Kidney (tissue), 14 donors: Measurements from ENCODE around the gene SLC2A10. TPM values are rescaled to one million over a fixed set of nuclear protein-coding genes. Genes with fewer than 3 reads are reported as not detected.

Experiments used
- DNase-seq, 5 donors: peaks; one replicate each; pipeline ENCODE4 v3.0.0-alpha.2; 2013 to 2020
- FAIRE-seq: peaks from 2 replicates; lab custom pipeline; 2012; peaks lifted over from hg19 to GRCh38; lab: Jason Lieb, UNC
- H3K27ac ChIP-seq, 2 donors: one replicate each; pipeline ENCODE4 v1.7.0; 2013; ENCODE audit warnings: low read depth in 2 of 2, low read length in 2 of 2, inconsistent platforms in 1 of 2
- H3K27me3 ChIP-seq: one replicate; pipeline ENCODE4 v1.7.1; 2013; ENCODE audit warnings: low read length, inconsistent platforms; ENCODE audit not compliant: control insufficient read depth, insufficient read depth
- H3K36me3 ChIP-seq, 3 donors: one replicate each; pipeline versions ENCODE4 v1.7.0 to v1.7.1; 2013; ENCODE audit warnings: low read length in 3 of 3, control low read depth in 1 of 3, inconsistent platforms in 1 of 3; ENCODE audit not compliant: insufficient read depth in 3 of 3, control insufficient read depth in 2 of 3
- H3K4me1 ChIP-seq, 3 donors: one replicate each; pipeline versions ENCODE4 v1.7.0 to v1.7.1; 2013; ENCODE audit warnings: low read length in 3 of 3, inconsistent platforms in 1 of 3, low read depth in 1 of 3; ENCODE audit not compliant: control insufficient read depth in 2 of 3, insufficient read depth in 2 of 3
- H3K4me3 ChIP-seq, 3 donors: one replicate each; pipeline versions ENCODE4 v1.7.0 to v1.8.1; 2013; ENCODE audit warnings: low read length in 3 of 3, control low read depth in 1 of 3, inconsistent platforms in 1 of 3
- H3K9ac ChIP-seq, 3 donors: one replicate each; pipeline versions ENCODE4 v1.7.0 to v1.7.1; 2013; ENCODE audit warnings: low read length in 3 of 3, control low read depth in 1 of 3, inconsistent platforms in 1 of 3
- H3K9me3 ChIP-seq, 3 donors: one replicate each; pipeline versions ENCODE4 v1.7.0 to v1.7.1; 2013; ENCODE audit warnings: low read length in 3 of 3, control low read depth in 1 of 3, inconsistent platforms in 1 of 3; ENCODE audit not compliant: control insufficient read depth in 2 of 3, insufficient read depth in 1 of 3
- intact Hi-C: fragments of 100-400 bp; cut with DNase I; formaldehyde crosslinking; loops from one replicate; pipeline ENCODE4 v1.11.1; 2022
- polyA plus RNA-seq: library from polyadenylated mRNA; stranded (reverse); fragments of 350-450 nt; fragmentation: Illumina TruSeq; extraction: RNeasy Lipid Tissue Mini Kit (QIAGEN cat#74804); gene quantifications from one replicate; pipeline ENCODE4 v1.2.3, GENCODE V29; 2014; ENCODE audit warnings: low read depth, low replicate concordance; ENCODE audit not compliant: insufficient read depth
- total RNA-seq: library from RNA; stranded (reverse); fragmentation: NEBNext Ultra II Directional; extraction: Animal tissue kit (Norgen Biotek cat#: 25700); gene quantifications from one replicate; pipeline ENCODE4 v1.2.1, GENCODE V29; 2021
- TF ChIP-seq, protein P1 (sequence below): IDR thresholded peaks from 3 replicates; pipeline ENCODE4 v1.5.1; 2012; ENCODE audit warnings: mild to moderate bottlenecking, moderate library complexity, borderline replicate concordance; ENCODE audit not compliant: insufficient read depth; ENCODE audit errors: extremely low read depth
- donor health status: control.
- donor health status: control.
- donor health status: control.
- donor health status: control.
- donor health status: control.
- donor health status: DM: yes; HTN: yes; CAD: no.
- donor health status: Normal renal cell carcinoma (clear cell type).

The SLC2A10 gene
- total and polyA plus RNA-seq, 2 donors from 2014 or later = 3.7 to 7.1 TPM

DNA sequence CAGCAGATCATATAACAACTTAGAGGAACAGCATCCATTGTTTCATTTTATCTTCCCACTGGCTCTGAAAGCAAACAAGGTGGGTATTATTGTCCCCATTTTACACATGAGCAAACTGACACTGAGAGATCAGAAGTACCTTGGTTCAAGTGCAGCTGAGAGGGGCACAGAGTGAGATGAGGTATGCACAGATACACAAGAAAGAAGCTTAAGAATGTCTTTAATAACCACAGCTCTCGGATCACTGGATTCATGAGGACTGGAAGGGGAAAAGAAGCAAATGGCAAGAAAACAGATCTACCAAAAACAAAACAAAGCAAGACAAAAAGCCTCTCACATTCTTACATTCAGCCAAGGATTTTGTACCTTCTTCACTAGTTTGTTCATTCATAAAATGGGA, 10.6 kb downstream of the SLC2A10 start:
- FAIRE-seq (no peak), DNase-seq (no peak)
- Histone ChIP-seq H3K36me3 (peaks cover 0 to 4% (median 0%) of the 10 kb centered on the region in 3 donors), H3K27me3 (no peaks in the 10 kb centered on the region), H3K9ac (no peak overlapping the region), H3K9me3 (peaks cover 0 to 5% (median 3%) of the 10 kb centered on the region in 3 donors), H3K4me3 (no peak overlapping the region), H3K4me1 (no peaks in the 10 kb centered on the region), H3K27ac (no peak overlapping the region)
- TF ChIP-seq, protein P1, sequence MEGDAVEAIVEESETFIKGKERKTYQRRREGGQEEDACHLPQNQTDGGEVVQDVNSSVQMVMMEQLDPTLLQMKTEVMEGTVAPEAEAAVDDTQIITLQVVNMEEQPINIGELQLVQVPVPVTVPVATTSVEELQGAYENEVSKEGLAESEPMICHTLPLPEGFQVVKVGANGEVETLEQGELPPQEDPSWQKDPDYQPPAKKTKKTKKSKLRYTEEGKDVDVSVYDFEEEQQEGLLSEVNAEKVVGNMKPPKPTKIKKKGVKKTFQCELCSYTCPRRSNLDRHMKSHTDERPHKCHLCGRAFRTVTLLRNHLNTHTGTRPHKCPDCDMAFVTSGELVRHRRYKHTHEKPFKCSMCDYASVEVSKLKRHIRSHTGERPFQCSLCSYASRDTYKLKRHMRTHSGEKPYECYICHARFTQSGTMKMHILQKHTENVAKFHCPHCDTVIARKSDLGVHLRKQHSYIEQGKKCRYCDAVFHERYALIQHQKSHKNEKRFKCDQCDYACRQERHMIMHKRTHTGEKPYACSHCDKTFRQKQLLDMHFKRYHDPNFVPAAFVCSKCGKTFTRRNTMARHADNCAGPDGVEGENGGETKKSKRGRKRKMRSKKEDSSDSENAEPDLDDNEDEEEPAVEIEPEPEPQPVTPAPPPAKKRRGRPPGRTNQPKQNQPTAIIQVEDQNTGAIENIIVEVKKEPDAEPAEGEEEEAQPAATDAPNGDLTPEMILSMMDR = no peak
- intact Hi-C loops = no loop called here

DNA sequence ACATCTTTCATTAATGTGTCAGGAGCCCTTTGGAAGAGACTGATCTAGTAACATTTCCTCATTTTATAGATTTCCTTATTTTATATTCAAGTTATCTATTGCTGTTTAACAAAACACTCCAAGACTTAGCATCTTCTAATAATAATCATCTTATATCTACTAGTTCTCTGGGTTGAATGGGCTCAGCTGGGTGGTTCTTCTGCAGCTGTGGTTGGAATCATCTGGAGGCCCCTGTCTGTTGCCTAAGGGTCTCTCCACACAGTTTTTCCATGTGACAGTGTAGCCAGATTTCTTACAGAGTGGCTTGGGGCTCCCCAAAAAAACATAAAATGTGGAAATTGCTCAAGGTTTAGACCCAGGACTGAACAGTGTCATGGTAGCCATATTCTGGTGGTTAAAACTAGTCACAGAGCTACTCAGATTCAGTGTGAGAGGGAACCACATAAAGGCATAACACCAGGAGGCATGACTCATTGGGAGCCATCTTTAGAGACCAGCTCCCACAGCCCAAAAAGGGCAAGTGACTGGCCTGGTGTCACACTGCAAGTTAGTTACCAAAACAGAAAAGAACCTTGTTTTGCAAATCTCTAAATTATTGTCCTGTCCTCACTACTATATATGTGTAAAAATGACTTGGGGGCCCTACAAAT, 11.5 kb downstream of the SLC2A10 start:
- intact Hi-C loops = no loop called here

DNA sequence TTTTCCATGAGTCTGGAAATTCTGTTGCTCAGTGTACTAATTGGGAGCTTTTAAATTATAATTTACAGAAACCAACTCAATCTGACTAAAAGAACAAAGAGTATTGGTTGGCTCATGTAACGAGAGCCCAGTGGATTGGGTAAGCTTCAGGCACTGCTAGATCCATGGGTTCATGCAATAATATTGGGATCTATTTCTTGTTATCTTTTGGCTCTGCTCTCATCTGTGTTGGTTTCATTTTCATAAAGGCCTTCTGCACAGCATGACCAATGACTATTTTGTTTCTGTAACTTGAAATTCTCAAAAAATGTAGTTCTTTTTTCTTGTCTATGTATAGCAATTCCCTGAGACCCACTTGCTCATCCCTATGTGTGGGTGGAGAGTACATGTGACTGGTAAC, 12.0 kb downstream of the SLC2A10 start:
- peaks cover 0 to 5% (median 3%) of the 10 kb centered on the region in 3 donors for H3K9me3 ChIP-seq
- TF ChIP-seq, protein P1 = no peak
- intact Hi-C loops = no loop called here
- H3K36me3 ChIP-seq = peaks cover 0 to 4% (median 0%) of the 10 kb centered on the region in 3 donors
- H3K27ac ChIP-seq = no peak overlapping the region
- no peak for DNase-seq
- no peak overlapping the region for H3K9ac ChIP-seq
- H3K4me1 ChIP-seq = no peaks in the 10 kb centered on the region
- H3K4me3 ChIP-seq = no peak overlapping the region
- no peaks in the 10 kb centered on the region for H3K27me3 ChIP-seq
- FAIRE-seq = no peak

More for the DNA sequence above, 11.5 kb downstream of the SLC2A10 start:
- Histone ChIP-seq H3K36me3 (peaks cover 0 to 4% (median 0%) of the 10 kb centered on the region in 3 donors), H3K9me3 (peaks cover 0 to 5% (median 3%) of the 10 kb centered on the region in 3 donors), H3K27ac (no peak overlapping the region), H3K27me3 (no peaks in the 10 kb centered on the region), H3K9ac (no peak overlapping the region), H3K4me3 (no peak overlapping the region), H3K4me1 (no peaks in the 10 kb centered on the region)
- TF ChIP-seq, protein P1 = no peak
- FAIRE-seq (no peak), DNase-seq (no peak)

DNA sequence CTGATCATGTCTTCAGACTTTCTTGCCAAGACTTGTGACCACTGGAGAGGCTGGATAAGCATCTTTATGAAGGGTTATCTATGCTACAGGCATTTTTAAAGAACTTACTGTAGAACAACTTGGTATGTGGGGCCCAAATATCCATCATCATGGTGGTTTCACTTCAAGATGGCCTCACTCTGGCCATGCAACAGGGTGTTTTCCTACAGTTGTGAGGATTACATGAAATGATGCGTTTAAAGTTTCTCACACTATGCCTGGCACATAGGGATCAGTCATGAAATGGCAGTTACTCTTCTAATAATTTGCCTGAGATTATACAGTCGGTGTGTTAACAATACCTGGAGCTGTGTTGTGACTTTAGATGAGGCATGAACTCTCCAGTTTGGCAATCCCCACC, 13.0 kb downstream of the SLC2A10 start:
- FAIRE-seq (no peak), DNase-seq (no peak)
- H3K4me1 ChIP-seq = no peaks in the 10 kb centered on the region
- H3K36me3 ChIP-seq = peaks cover 0 to 4% (median 0%) of the 10 kb centered on the region in 3 donors
- intact Hi-C loops = no loop called here
- TF ChIP-seq, protein P1 = no peak
- H3K4me3 ChIP-seq = no peak overlapping the region
- H3K9me3 ChIP-seq = peaks cover 0 to 5% (median 3%) of the 10 kb centered on the region in 3 donors
- H3K27ac ChIP-seq = no peak overlapping the region
- no peak overlapping the region for H3K9ac ChIP-seq
- no peaks in the 10 kb centered on the region for H3K27me3 ChIP-seq
